Stimulated activated CD8-positive, alpha-beta memory T cell treated with anti-CD3 and anti-CD28 coated beads, Interleukin-4, amount 100 ng/mL, for 4 hours (primary cell): Measurements from ENCODE around the gene EMSY.
"Not testable (repeated sequence)": the region's sequence is repeated elsewhere in the genome, so short reads cannot be mapped to it uniquely, and the experiment has no call there.

Experiments used
- DNase-seq, 2 donors: peaks; one replicate each; pipeline ENCODE4 v3.0.0-alpha.2; 2020; ENCODE audit warnings: low read depth in 2 of 2, low spot score in 1 of 2

Gene EMSY

GRCh38 chr11:76568621-76569020, 123.8 kb downstream of the EMSY start:
- DNase-seq = no peak

DNA sequence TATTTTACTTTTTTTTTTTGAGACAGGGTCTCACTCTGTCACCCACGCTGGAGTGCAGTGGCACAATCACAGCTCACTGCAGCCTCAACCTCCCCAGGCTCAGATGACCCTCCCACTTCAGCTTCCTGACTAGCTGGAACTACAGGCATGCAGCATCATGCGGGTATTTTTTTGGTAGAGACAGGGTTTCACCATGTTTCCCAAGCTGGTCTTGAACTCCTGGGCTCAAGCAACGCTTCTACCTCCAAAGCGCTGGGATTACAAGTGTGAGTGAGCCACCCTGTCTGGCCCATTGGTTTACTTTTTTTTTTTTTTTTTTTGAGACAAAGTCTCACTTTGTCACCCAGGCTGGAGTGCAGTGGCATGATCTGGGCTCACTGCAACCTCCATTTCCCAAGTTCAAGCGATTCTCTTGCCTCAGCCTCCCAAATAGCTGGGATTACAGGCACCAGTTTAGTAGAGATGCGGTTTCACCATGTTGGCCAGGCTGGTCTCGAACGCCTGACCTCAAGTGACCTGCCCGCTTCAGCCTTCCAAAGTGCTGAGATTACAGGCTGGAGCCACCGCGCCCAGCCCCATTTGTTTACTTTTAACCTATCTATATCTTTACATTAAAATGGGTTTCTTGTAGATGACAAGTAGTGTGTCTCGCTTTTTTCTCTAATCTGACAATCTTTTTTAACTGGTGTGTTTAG, 127.5 kb downstream of the EMSY start:
- DNase-seq = not testable (repeated sequence)

DNA sequence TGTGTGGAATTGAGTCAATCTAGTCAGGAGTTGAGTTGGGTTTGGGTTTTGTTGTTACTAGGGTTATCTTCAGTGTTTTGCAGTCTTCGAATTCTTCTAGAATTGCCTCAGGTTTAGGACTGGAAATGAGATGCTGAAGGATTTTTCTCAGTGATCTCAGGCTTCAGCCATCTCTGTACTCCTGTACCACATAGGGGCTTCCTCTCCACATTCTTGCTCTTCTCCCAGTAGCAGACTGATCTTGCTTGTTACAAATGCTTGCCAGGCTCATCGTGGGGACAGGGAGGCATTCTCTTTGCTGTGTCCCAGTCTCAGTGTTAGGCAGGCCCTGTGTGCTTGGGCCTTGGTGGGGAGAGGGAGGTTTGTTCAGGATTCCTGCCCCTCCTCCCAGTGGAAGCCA, 129.6 kb downstream of the EMSY start:
- no peak for DNase-seq

- DNase-seq = no peak
Observed at GRCh38 chr11:76574879-76575278, 130.1 kb downstream of the EMSY start.

GRCh38 chr11:76577226-76577920, 132.6 kb downstream of the EMSY start:
- no peak for DNase-seq

- no peak for DNase-seq
Observed at GRCh38 chr11:76577921-76578653, 133.3 kb downstream of the EMSY start.

DNA sequence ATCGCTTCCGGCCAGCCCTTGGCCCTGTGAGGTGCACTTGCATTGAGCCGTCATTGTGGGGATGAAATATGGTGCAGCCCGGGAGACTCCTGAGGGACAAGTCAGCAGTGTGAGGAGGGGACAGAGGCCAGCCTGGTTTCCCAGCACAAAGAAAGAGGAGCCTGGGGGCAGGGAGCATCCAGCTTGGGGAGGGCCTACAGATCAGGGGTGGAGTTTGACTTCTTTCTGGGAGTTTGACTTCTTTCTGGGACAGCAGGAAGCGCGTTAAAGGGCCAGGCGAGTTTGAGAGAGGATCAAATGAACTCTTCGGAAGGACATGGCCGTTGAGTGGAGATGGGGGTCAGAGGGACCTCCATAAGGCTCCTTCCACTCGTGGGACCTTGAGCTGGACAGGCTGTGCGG, 133.8 kb downstream of the EMSY start:
- DNase-seq = no peak

- no peak for DNase-seq
Observed at GRCh38 chr11:76579056-76579751, 134.4 kb downstream of the EMSY start.

- no peak for DNase-seq
Observed at GRCh38 chr11:76579752-76580151, 134.9 kb downstream of the EMSY start.

DNA sequence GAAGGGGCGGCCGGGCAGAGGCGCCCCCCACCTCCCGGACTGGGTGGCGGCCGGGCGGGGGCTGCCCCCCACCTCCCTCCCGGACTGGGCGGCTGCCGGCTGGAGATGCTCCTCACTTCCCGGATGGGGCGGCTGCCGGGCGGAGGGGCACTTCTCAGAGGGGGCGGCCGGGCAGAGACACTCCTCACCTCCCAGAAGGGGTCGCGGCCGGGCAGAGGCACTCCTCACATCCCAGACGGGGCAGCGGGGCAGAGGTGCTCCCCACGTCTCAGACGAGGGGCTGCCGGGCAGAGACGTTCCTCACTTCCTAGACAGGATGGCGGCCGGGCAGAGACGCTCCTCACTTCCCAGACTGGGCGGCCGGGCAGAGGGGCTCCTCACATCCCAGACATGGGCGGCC, 137.7 kb downstream of the EMSY start:
- not testable (repeated sequence) for DNase-seq

DNA sequence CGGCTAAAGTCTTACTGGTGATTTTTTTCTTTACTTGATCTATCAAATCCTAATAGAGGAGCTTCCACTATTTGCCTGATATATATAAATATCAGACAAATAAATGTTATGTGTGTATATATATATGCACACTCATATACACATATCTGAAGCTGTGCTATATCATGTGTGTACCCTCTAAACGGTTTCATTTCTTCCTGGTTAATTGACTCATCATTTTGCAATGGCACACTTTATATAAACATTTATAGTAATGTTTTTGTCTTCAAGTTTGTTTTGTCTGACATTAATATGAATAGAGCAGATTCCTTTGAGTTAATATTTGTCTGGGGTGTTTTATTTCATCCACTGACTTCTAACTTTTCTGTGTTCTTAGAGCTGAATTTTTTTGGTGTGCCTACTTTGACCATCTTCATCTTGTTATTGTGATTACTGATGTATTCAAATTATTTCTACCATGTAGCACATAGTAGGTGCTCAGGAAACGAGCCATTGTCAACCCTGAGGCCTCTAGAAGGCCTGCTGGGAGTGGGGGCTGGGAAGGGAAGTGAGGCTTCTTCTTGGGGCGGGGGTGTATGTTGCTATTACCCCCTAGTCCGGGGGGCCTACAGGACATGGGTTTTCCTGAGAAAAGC, 143.1 kb downstream of the EMSY start:
- DNase-seq = no peak

DNA sequence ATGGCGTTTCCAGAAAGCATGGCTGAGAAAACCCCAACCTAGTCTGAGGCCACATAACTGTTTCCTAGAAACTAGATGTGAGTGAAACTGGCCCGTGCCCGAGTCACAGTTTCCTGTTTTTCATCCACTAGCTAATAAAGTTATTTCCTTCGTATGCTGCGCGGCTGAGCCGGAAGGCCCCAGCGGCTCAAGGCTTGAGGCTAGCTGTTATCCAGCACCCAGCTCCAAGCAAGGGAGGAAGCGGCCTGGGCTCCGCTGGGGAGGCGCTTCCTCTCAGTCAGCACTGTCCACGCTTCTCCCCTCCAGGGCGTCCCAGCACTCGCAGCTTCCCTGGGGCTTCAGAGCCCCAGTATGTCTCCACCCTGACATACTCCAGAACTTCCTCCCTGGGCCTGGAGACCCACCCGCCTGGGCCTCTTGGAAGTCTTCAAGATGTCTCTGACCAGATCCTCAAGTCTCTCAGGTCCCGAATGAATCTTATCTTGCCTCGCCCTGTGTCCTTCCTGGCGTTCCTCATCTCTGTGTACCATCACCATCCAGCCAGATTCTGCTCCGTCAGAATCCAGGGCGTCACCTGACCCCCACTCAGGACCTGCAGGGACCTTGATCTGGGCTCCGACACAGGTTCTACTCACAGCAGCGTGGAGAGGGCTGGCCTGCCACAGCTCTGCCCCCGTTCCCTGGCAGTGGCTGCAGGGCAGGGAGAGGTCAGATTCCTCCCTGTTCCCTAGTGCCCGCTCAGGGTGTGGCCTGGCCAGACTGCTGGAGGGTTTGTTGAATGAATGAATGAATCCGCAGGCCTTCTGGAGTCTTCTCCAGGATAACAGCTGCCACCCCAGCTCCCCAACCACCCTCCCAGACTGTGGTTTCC, 143.9 kb downstream of the EMSY start:
- DNase-seq = no peak

DNA sequence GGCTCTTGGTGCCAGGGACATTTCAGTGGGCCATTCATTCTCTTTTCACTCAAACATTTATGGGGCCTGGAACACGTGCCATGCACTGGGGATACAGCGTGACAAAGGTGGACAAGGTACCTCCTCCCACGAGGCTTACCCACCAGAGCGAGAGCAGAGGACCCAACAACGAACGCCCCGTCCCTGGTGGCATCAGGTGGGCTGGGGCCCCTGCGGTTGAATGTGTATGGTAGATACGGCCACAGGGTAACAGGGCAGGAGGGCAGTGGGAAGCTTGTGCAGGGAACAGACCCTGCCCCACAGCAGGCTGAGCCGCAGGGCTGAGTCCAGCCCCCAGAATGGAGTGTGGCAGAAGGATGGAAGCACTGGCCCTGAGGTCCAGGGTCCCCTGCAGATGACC, 144.7 kb downstream of the EMSY start:
- no peak for DNase-seq

DNA sequence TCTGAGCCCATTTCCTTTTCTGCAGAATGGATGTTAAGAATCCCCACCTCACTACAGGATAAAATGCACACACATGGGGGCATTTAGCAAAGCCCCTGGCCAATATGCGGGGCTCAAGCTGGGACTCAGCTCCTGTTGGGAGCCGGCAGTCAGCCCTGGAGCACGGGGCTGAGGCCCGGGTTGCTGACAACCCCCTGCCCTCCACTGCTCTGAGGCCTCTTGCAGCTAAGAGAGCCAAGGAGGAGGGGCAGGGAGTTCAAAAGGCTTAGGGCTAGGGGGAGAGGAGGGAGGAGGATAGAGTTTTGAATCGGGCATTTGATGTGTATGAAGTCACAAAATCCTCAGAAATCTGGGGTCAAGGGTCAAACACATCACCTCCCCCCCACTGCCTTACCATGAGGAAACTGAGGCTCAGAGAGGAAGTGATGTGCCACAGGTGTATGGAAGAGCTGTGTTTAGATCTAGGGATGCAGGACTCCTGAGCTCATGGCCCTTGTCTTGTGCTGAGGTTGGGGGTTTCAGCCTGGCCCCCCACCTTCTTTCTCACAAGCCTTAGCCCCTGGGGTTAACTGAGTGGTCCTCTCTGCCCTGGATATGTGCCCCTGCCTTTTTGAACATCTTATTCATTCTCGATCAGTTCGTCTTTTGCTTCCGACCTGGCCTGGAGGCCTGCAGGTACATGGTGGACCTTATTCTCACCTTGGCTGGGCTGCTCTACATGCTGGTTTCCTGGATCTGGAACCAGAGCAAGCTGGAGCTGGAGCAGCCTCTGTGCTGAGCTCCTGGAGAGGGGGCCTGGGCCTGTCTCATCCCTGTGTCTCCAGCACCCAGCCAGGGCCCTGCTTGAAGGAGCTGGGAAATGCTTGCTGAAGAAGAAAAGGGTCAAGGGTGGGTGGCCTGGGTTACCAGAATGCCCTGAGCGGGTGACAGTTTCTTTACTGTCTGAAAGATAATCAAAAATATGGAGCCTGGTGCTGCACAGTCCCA, 145.4 kb downstream of the EMSY start:
- DNase-seq = no peak

GRCh38 chr11:76591416-76591815, 146.6 kb downstream of the EMSY start:
- no peak for DNase-seq

- DNase-seq = no peak
Observed at GRCh38 chr11:76592025-76592914, 147.5 kb downstream of the EMSY start.

GRCh38 chr11:76592961-76593360, 148.1 kb downstream of the EMSY start:
- no peak for DNase-seq

DNA sequence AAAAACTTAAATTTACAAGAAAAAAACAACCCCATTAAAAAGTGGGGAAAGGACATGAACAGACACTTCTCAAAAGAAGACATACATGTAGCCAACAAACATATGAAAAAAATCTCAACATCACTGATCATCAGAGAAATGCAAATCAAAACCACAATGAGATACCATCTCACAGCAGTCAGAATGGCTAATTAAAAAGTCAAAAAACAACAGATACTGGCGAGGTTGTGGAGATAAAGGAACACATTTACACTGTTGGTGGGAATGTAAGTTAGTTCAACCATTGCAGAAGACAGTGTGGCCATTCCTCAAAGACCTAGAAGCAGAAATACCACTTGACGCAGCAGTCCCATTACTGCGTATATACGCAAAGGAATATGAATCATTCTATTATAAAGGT, 150.3 kb downstream of the EMSY start:
- not testable (repeated sequence) for DNase-seq
